Left ventricle myocardium inferior (tissue), 1 donor: ENCODE results near the gene MARK4. TPM values are rescaled to one million over a fixed set of nuclear protein-coding genes. Genes with fewer than 3 reads are reported as not detected.

Experiments
- DNase-seq: peaks from one replicate; pipeline ENCODE4 v3.0.0-alpha.2; 2020
- H3K27ac ChIP-seq: fragments of 200-600 bp; replicated peaks from 2 replicates; pipeline ENCODE4 v1.8.0; 2021
- H3K27me3 ChIP-seq: fragments of 200-600 bp; 2 replicates; pipeline ENCODE4 v1.8.0; 2021; ENCODE audit warnings: low read depth
- H3K36me3 ChIP-seq: fragments of 200-600 bp; 2 replicates; pipeline ENCODE4 v1.8.0; 2021
- H3K4me1 ChIP-seq: fragments of 200-600 bp; 2 replicates; pipeline ENCODE4 v1.8.0; 2021
- H3K4me3 ChIP-seq: fragments of 200-600 bp; 2 replicates; pipeline ENCODE4 v1.8.0; 2021; ENCODE audit warnings: mild to moderate bottlenecking, moderate library complexity
- H3K9me3 ChIP-seq: fragments of 200-600 bp; replicated peaks from 2 replicates; pipeline ENCODE4 v1.8.0; 2021
- CTCF ChIP-seq: fragments of 200-600 bp; IDR thresholded peaks from 2 replicates; pipeline ENCODE4 v1.8.0; 2021; ENCODE audit warnings: antibody characterized with exemption, mild to moderate bottlenecking, borderline replicate concordance
- intact Hi-C: fragments of 100-400 bp; cut with micrococcal nuclease; formaldehyde crosslinking; loops from one replicate; pipeline ENCODE4 v1.11.0; 2022
- total RNA-seq: library from RNA; stranded (reverse); fragmentation: NEBNext Ultra II Directional; extraction: Animal tissue kit (Norgen Biotek cat#: 25700); gene quantifications from one replicate; pipeline ENCODE4 v1.2.1, GENCODE V29; 2021
- donor health status: DM: no; HTN: yes; CAD: no; lungs with severe emphysema.

Gene MARK4
- total RNA-seq, 1 donor from 2014 or later: 26.5 TPM

GRCh38 chr19:45255611-45256157 is 4.6 kb downstream of the MARK4 start:
- Histone ChIP-seq H3K4me3 (no peak overlapping the region), H3K27me3 (no peaks in the 10 kb centered on the region), H3K36me3 (peaks cover 5% of the 10 kb centered on the region), H3K9me3 (no peaks in the 10 kb centered on the region), H3K27ac (no peak overlapping the region), H3K4me1 (peaks cover 39% of the 10 kb centered on the region)
- no peak for DNase-seq
- intact Hi-C loops: no loop called here
- no peak for TF ChIP-seq CTCF

GRCh38 chr19:45256836-45257235 is 5.8 kb downstream of the MARK4 start:
- DNase-seq: no peak
- no peak overlapping the region for H3K4me3 ChIP-seq
- H3K9me3 ChIP-seq: no peaks in the 10 kb centered on the region
- H3K27me3 ChIP-seq: no peaks in the 10 kb centered on the region
- no peak for TF ChIP-seq CTCF
- H3K36me3 ChIP-seq: peaks cover 9% of the 10 kb centered on the region
- no peak overlapping the region for H3K27ac ChIP-seq
- intact Hi-C loops: no loop called here
- H3K4me1 ChIP-seq: peaks cover 30% of the 10 kb centered on the region

- no peaks in the 10 kb centered on the region for H3K27me3 ChIP-seq
- peaks cover 10% of the 10 kb centered on the region for H3K4me1 ChIP-seq
- no peak overlapping the region for H3K27ac ChIP-seq
- no peak for DNase-seq
- H3K4me3 ChIP-seq: no peak overlapping the region
- peaks cover 9% of the 10 kb centered on the region for H3K36me3 ChIP-seq
- no peaks in the 10 kb centered on the region for H3K9me3 ChIP-seq
- no peak for TF ChIP-seq CTCF
- intact Hi-C loops: no loop called here
Observed at GRCh38 chr19:45258862-45259261, 7.8 kb downstream of the MARK4 start.

- Histone ChIP-seq H3K4me3 (no peak overlapping the region), H3K9me3 (no peaks in the 10 kb centered on the region), H3K36me3 (peaks cover 24% of the 10 kb centered on the region), H3K4me1 (no peaks in the 10 kb centered on the region), H3K27ac (no peak overlapping the region), H3K27me3 (no peaks in the 10 kb centered on the region)
- DNase-seq: no peak
- no peak for TF ChIP-seq CTCF
- intact Hi-C loops: no loop called here
Observed at GRCh38 chr19:45262570-45262969, 11.5 kb downstream of the MARK4 start.

- H3K27ac ChIP-seq: no peak overlapping the region
Observed at GRCh38 chr19:45263013-45263412, 11.9 kb downstream of the MARK4 start.

More at GRCh38 chr19:45263013-45263412, 11.9 kb downstream of the MARK4 start:
- TF ChIP-seq CTCF: no peak
- no peak for DNase-seq
- intact Hi-C loops: no loop called here
- Histone ChIP-seq H3K27me3 (no peaks in the 10 kb centered on the region), H3K9me3 (no peaks in the 10 kb centered on the region), H3K4me3 (no peak overlapping the region), H3K36me3 (peaks cover 28% of the 10 kb centered on the region), H3K4me1 (no peaks in the 10 kb centered on the region)
